ENCODE measurements around the gene AP4M1.
"Not testable (repeated sequence)": the region's sequence is repeated elsewhere in the genome, so short reads cannot be mapped to it uniquely, and the experiment has no call there.

- TF ChIP-seq CTCF, POLR2A (IDR thresholded peaks at IDR 0.05): not testable (repeated sequence)
Observed at GRCh38 chr7:100130220-100130607, 28.8 kb downstream of the AP4M1 start.

All from breast epithelium (tissue), 3 donors.